ENCODE results near the gene MYZAP.

DNA sequence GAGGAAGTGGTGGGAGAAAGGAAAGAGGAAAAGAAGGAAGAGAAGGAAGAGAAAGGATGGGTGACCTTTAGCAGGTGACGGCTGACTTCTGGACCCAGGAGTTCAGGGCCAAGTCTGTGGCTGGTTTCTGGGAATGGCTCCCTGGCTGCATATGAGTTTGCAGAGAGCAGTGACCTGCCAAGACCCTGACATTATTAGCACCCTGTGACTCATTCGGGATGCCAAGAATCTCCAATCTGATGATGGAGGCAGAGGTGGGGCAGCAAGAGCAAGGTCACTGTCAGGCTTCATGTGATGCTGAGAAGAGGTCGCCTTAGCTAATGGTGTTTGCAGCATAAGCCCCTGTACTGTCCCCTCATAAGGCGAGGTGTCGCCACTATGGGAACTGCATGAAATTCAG lies 42.6 kb downstream of the MYZAP start:
- TF ChIP-seq, protein P1, sequence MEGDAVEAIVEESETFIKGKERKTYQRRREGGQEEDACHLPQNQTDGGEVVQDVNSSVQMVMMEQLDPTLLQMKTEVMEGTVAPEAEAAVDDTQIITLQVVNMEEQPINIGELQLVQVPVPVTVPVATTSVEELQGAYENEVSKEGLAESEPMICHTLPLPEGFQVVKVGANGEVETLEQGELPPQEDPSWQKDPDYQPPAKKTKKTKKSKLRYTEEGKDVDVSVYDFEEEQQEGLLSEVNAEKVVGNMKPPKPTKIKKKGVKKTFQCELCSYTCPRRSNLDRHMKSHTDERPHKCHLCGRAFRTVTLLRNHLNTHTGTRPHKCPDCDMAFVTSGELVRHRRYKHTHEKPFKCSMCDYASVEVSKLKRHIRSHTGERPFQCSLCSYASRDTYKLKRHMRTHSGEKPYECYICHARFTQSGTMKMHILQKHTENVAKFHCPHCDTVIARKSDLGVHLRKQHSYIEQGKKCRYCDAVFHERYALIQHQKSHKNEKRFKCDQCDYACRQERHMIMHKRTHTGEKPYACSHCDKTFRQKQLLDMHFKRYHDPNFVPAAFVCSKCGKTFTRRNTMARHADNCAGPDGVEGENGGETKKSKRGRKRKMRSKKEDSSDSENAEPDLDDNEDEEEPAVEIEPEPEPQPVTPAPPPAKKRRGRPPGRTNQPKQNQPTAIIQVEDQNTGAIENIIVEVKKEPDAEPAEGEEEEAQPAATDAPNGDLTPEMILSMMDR (IDR thresholded peaks at IDR 0.05; ENCODE audit: borderline replicate concordance, extremely low read depth, low read length, poor library complexity, severe bottlenecking) = no peak
- no peak for TF ChIP-seq EZH2 (IDR thresholded peaks at IDR 0.05; ENCODE audit: borderline replicate concordance, low read depth, low read length, severe bottlenecking)
